Left forelimb (tissue), 1 donor: ENCODE results near the gene REC8.

ENCODE experiments used
- DNase-seq: peaks from one replicate; pipeline ENCODE4 v3.0.0-alpha.2; 2018; ENCODE audit warnings: low spot score

The REC8 gene

GRCh38 chr14:24159777-24160498 lies 11.9 kb upstream of the REC8 start:
- peak; percentile 61 for DNase-seq

DNA sequence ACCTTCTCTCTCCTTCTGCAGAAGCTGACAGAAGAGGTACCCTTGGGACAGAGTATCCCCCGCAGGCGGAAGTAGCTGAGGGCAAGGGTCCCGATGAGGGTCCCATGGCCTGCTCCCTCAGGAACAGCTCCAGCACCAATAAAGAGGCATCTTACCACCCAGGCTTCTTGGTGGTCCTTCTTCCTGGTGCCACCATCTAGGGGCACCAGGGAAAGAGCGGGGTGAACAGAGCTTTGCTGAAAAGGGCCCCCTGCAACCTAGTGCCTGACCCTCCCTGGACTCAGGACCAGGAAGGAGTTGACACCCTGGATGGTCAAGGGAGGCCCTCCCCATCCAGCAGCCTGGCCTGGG lies 11.4 kb upstream of the REC8 start:
- no peak for DNase-seq

DNA sequence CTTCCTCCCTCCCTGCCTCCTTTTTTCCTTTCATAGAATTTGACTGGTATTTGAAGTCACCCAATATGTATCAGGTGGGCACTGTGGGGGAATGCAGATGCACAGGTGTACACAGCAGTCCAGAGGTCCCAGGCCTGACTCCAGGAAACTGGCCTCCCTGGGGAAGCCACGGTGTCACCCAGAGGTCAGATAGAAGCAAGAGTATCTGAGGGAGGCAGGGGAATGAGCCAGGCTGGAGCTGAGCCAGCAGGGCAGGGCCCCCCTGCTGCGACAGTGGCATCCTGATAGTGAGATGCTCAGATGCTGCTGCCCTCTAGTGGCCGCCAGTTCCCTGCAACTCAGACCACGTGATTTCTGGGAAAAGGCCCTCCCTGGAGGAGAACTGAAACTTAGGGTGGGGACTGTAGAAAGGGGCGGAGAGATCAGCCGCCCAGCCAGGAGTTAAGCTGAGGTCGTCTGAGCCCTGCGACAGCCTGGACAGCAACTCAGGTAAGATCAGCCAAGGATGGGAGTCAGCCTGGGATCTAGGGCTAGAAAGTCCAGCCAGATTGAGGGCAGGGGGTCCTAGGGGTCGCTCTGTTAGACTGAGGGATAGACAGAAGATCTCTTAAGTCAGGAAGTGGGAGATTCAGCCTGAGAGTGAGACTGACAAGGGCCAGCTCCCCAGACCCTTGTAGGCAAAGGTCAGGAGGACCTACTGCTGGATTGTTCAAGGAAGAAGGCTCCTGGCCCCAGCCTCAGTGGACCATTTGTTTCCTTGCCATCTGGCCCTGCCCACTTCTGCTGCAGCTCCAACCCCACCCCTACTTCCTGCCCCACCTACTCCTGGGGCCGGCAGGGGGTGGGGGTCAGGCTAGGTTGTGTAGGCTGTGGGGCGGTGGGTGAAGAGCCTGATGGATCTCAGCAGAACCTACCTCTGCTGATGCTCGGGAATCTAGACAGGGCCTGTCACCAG lies 10.8 kb upstream of the REC8 start, which contains the start of gene IRF9:
Gene IRF9 (plus strand): TSS at position 416 of the 955 bp plus-strand sequence. CDS start 880 bp downstream, outside the sequence.
- DNase-seq = peak; percentile 94

DNA sequence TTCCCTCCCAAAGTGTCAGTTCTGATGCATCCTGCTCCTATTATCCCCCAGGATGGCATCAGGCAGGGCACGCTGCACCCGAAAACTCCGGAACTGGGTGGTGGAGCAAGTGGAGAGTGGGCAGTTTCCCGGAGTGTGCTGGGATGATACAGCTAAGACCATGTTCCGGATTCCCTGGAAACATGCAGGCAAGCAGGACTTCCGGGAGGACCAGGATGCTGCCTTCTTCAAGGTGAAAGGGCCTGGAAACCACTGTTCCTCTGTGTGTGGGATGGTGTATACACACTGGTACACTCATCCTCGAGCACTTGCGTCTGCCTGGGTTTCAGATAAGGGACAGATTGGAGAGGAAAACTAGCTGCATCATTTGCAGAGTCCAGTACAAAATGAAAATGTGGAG lies 9.8 kb upstream of the REC8 start:
- DNase-seq = no peak

GRCh38 chr14:24164518-24164991 lies 7.3 kb upstream of the REC8 start:
- DNase-seq = peak; percentile 53

- DNase-seq = peak; percentile 62
Measured at GRCh38 chr14:24165785-24166184, 6.1 kb upstream of the REC8 start.

DNA sequence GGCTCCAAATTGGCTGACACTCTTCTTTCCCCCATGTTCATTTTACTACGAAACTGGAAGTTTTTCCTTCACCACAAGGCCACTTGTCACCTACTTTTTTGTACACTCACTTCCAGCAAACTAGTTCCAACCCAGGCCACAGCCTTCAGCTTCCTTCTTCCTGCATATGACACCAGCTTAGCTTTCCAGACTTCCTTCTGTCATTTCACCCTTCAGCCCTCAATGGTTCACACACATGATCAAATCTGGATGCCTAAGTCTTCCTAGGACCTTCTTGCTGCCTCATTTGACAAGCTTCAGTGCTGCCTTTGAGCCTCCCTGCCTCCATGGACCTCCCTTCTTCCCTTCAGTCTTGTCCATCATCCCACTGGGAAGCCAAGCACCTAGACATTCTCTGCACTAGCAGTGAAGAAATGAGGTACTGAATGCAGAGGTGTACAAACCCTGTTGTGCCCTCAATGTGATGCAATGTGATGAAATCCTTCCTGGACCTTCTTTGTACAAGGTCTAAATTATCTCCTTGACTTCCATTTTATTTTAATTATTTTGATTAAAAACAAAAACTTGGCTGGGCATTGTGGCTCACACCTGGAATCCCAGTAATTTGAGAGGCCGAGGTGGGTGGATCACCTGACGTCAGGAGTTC lies 4.3 kb upstream of the REC8 start:
- no peak for DNase-seq

- DNase-seq = no peak
Measured at GRCh38 chr14:24172261-24172860, 481 bp downstream of the REC8 start.

- DNase-seq = no peak
Measured at GRCh38 chr14:24172871-24173281, 996 bp downstream of the REC8 start.

DNA sequence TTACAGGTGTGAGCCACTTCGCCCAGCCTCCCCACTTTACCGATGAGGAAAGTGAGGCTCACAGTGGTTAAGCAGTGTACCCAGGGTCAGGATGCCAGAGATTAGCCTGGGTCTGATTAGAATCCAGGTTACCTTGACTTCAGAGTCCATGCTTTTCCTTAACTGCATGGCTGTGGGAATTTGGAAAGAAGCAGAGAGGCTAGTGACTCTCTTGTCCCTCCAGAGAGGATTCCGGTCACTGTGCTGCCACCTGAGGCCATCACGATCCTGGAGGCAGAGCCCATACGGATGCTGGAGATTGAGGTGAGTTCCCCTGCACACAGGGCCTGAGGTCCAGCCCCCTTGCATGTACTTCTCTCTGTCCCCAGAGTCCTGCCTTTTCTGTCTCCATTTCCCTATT lies 4.7 kb downstream of the REC8 start:
- no peak for DNase-seq

- DNase-seq = peak; percentile 45
Measured at GRCh38 chr14:24177041-24177825, 5.4 kb downstream of the REC8 start.

- peak; percentile 53 for DNase-seq
Measured at GRCh38 chr14:24177891-24178290, 6.0 kb downstream of the REC8 start.

GRCh38 chr14:24178399-24179178 lies 6.7 kb downstream of the REC8 start:
- DNase-seq = peak; percentile 52

DNA sequence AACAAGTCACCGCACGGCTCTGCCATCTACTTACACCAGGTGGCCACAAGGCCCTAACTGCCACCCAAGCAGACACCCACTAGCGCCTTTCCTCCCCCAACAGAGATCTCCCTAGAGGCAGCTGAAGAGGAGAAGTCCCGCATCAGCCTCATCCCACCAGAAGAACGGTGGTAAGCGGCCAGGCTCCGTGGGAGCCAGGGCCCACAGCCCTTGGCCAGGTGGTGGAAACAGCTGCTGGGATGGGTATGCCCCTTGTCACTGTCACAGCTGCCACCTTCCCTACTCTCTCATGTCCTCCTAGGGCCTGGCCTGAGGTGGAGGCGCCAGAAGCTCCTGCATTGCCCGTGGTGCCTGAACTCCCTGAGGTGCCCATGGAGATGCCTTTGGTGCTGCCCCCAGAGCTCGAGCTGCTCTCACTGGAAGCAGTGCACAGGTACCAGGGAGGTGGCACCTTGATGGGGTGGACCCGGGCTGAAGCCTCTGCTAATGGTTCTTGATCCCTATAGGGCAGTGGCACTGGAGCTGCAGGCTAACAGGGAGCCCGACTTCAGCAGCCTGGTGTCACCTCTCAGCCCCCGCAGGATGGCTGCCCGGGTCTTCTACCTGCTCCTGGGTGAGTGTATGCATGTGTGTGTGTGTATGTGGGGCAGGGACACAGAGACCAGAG lies 7.5 kb downstream of the REC8 start:
- peak; percentile 60 for DNase-seq

- DNase-seq = peak; percentile 68
Measured at GRCh38 chr14:24179961-24180796, 8.3 kb downstream of the REC8 start.

- peak; percentile 60 for DNase-seq
Measured at GRCh38 chr14:24181371-24182077, 9.6 kb downstream of the REC8 start.

- DNase-seq = peak; percentile 53
Measured at GRCh38 chr14:24182110-24182882, 10.4 kb downstream of the REC8 start.
